NT2/D1 (cell line): ENCODE data around the gene ZBTB20.

Source experiments
- YY1 ChIP-seq: IDR thresholded peaks from 2 replicates; pipeline ENCODE4 v1.6.1; 2011; ENCODE audit not compliant: insufficient read length, insufficient read depth
- ZNF274 ChIP-seq: IDR thresholded peaks from 2 replicates; pipeline ENCODE4 v1.6.1; 2011; ENCODE audit warnings: mild to moderate bottlenecking, low read depth, low read length

- TF ChIP-seq YY1, result no peak
- TF ChIP-seq ZNF274, result no peak
These were observed 735.9 kb downstream of the ZBTB20 start for GRCh38 chr3:114411190-114411668.
